ENCODE data around the gene SPRR5. TPM values are rescaled to one million over a fixed set of nuclear protein-coding genes. Genes with fewer than 3 reads are reported as not detected.

Gene SPRR5, protein sequence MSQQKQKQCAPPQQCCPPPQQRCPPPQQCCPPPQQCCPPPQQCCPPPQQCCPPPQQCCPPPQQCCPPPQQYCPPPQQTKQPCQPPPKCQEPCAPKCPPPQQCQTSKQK
- total RNA-seq (not detected in 2 replicates), polyA plus RNA-seq (not detected in 2 replicates)

DNA sequence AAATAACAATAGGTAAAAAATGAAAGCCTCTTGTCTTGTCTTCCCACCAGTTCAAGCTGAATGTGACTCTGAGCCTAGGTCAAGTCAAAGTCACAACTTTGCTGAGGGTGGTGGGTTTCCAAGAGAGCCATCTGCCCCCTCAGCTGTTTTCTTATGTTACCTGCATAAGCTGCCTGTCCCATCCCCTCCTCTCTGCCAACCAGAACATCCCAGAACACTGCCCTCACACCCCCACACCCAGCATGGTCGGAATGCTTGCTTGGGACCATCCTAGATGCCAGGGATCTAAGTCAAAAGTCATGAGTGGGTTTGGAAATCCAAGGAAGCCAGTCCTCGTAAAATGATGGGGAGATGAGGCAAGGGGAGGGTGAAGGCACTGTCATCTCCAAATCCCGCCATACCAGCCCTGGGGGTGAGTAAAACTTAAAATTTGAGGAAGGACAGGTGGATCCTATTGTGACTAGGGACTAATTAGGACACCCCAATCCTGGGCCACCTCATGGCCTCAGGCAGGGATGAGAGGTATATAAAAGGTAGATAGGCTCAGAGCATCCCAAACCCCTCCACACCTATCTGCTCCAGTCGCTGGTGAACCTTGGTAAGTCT lies at the start of gene SPRR5:
TSS of gene SPRR5 (plus strand) at position 556 of the 606 bp plus-strand sequence. CDS start 1,349 bp downstream, outside the sequence.
- Histone ChIP-seq H3K27ac (no peak within 1 kb of the TSS), H3K4me3 (no peak within 1 kb of the TSS), H3K9me3 (ENCODE audit: low read depth) (no peaks in the 10 kb centered on the region), H3K4me1 (ENCODE audit: low read depth) (no peaks in the 10 kb centered on the region), H3K36me3 (no peaks in the 10 kb centered on the region), H3K27me3 (no peaks in the 10 kb centered on the region)
- TF ChIP-seq, protein P1, sequence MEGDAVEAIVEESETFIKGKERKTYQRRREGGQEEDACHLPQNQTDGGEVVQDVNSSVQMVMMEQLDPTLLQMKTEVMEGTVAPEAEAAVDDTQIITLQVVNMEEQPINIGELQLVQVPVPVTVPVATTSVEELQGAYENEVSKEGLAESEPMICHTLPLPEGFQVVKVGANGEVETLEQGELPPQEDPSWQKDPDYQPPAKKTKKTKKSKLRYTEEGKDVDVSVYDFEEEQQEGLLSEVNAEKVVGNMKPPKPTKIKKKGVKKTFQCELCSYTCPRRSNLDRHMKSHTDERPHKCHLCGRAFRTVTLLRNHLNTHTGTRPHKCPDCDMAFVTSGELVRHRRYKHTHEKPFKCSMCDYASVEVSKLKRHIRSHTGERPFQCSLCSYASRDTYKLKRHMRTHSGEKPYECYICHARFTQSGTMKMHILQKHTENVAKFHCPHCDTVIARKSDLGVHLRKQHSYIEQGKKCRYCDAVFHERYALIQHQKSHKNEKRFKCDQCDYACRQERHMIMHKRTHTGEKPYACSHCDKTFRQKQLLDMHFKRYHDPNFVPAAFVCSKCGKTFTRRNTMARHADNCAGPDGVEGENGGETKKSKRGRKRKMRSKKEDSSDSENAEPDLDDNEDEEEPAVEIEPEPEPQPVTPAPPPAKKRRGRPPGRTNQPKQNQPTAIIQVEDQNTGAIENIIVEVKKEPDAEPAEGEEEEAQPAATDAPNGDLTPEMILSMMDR (IDR thresholded peaks at IDR 0.05; ENCODE audit: low read depth, low read length) = no peak
- no peak for DNase-seq (ENCODE audit: low read depth in 1 of 2, low spot score in 1 of 2)

DNA sequence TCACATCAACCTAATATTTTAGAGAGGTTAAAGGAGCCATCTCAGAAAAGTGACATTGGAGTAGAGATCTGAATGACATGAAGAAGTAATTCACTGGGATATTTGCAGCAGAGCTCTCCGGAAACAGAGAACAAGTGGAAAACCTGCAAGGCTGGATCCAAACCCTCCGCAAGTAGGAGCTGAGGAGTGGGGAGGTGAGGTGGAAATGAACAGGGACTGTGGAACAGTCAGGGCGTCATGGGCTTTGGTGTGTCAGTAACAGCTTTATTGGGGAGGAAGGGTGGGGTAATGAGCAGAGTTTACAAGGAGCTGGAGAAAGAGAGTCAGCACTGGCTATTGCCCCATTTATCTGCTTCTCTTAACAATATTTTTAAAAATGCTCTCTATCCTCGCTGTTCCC lies 48.0 kb upstream of the SPRR5 start:
- no peak for DNase-seq (ENCODE audit: low read depth in 1 of 2, low spot score in 1 of 2)
- H3K36me3 ChIP-seq = no peaks in the 10 kb centered on the region
- H3K27ac ChIP-seq = no peak overlapping the region
- TF ChIP-seq, protein P1 (IDR thresholded peaks at IDR 0.05; ENCODE audit: low read depth, low read length) = no peak
- no peaks in the 10 kb centered on the region for H3K27me3 ChIP-seq
- H3K4me3 ChIP-seq = no peak overlapping the region
- H3K4me1 ChIP-seq (ENCODE audit: low read depth) = no peaks in the 10 kb centered on the region
- H3K9me3 ChIP-seq (ENCODE audit: low read depth) = no peaks in the 10 kb centered on the region

DNA sequence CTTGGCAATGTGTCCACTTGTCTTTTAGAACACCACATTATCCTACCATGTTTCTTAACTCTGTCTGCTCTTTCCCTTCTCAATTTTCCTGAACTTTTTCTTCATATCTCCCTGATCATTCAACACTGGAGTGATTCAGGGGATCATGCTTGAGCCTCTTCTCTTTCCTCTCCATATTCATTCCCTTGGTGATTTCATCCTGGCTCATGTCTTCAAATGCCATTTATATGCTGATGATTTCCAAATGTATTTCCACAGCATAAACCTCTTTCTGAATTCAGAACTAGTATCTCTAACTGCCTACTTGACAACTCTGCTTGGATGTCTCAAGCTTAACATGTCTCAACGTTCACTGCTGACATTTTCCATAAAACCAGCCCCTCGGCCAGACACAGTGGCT lies 47.1 kb upstream of the SPRR5 start:
- H3K4me3 ChIP-seq = no peak overlapping the region
- H3K9me3 ChIP-seq (ENCODE audit: low read depth) = no peaks in the 10 kb centered on the region
- H3K27ac ChIP-seq = no peak overlapping the region
- H3K36me3 ChIP-seq = no peaks in the 10 kb centered on the region
- H3K4me1 ChIP-seq (ENCODE audit: low read depth) = no peaks in the 10 kb centered on the region
- TF ChIP-seq, protein P1 (IDR thresholded peaks at IDR 0.05; ENCODE audit: low read depth, low read length) = no peak
- H3K27me3 ChIP-seq = no peaks in the 10 kb centered on the region
- DNase-seq (ENCODE audit: low read depth in 1 of 2, low spot score in 1 of 2) = no peak

DNA sequence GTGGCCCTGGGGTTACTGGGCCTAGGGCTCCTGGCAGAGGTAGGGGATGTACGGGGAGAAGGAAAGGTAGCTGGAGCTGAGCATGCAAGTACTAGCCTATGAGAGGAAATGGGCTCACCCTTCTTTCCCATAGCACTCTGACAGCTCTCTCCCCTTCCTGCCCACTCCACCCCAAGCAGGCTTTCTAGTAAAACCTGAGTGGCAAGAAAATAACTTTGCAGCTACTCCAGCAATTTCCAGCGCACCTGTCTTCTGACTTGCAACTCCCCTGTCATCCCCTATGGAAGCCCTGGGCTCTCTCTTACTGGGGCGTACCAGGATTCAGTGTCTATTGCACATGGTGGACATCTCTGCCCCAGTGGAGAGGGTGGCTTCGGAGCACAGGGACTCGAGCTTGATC lies 45.4 kb upstream of the SPRR5 start:
- TF ChIP-seq, protein P1 (IDR thresholded peaks at IDR 0.05; ENCODE audit: low read depth, low read length) = no peak
- H3K4me1 ChIP-seq (ENCODE audit: low read depth) = no peaks in the 10 kb centered on the region
- no peak for DNase-seq (ENCODE audit: low read depth in 1 of 2, low spot score in 1 of 2)
- no peak overlapping the region for H3K4me3 ChIP-seq
- no peaks in the 10 kb centered on the region for H3K27me3 ChIP-seq
- no peaks in the 10 kb centered on the region for H3K36me3 ChIP-seq
- H3K27ac ChIP-seq = no peak overlapping the region
- H3K9me3 ChIP-seq (ENCODE audit: low read depth) = no peaks in the 10 kb centered on the region

DNA sequence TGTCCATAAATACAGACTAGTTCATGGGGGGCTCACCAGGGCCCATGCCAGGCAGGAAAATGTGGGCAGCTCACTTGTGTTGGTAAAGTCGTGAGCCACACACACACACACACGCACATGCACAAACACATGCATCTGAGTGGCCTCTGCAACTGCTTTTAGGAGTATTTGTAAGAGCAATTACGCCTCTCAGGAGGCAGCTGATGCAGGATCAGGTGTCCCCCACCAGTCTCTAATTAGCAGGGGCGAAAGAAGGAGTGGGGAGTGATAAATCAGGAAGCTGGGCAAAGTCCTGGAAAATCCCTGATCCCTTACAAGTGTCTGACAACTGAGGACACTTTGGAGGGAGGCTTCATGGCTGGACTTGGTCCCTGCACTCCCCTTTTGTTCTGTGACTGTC lies 44.4 kb upstream of the SPRR5 start:
- H3K27ac ChIP-seq = no peak overlapping the region
- no peaks in the 10 kb centered on the region for H3K9me3 ChIP-seq (ENCODE audit: low read depth)
- TF ChIP-seq, protein P1 (IDR thresholded peaks at IDR 0.05; ENCODE audit: low read depth, low read length) = no peak
- no peaks in the 10 kb centered on the region for H3K27me3 ChIP-seq
- no peaks in the 10 kb centered on the region for H3K4me1 ChIP-seq (ENCODE audit: low read depth)
- no peaks in the 10 kb centered on the region for H3K36me3 ChIP-seq
- DNase-seq (ENCODE audit: low read depth in 1 of 2, low spot score in 1 of 2) = no peak
- H3K4me3 ChIP-seq = no peak overlapping the region
